Body of pancreas (tissue), 4 donors: Measurements from ENCODE around the gene UBALD2.

Source experiments
- POLR2A ChIP-seq, 3 donors: fragments of 450-650 bp; IDR thresholded peaks; one replicate each; pipeline ENCODE4 v1.6.1; 2016; ENCODE audit warnings: antibody characterized with exemption in 3 of 3, mild to moderate bottlenecking in 2 of 3
- TF ChIP-seq, protein P1 (sequence below), 7 experiments: fragments of 450-650 bp in 4 of 7; fragments of 200-600 bp in 3 of 7; sonication (generic) in 3 of 7; IDR thresholded peaks; one replicate each; pipeline ENCODE4 v1.5.1; 2016 to 2019; ENCODE audit warnings: antibody characterized with exemption in 7 of 7

DNA sequence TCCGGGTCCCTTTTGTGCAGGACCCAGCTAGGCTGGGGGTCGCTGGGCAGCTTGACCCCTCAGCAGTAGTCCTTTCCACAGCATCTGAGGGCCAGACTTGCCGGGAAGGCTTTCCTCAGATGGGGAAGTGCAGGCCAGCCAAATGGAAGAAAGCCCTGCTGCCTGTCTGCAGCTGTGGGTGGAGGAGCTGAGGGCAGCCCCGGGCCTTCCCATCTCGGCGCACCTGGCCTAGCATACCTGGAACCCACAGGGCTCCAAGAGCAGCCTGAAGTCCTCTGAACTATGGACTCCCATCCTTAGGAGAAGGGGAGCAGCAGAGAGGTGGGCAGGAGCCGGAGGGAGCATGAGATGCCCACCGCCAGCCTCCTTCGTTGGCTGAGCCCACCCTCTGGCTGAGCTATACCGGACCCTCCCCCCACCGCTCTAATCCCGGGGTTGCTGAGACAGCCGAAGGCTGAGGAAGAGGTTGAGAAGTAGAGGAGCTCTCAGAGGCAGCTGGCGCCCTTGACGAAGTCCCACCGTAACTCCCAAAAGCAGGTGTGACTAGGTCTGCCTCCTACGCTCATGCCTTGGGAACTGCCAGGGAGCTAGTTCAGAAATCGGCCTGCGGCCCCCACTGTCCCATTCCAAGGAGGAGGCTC is 13.2 kb downstream of the UBALD2 start:
- TF ChIP-seq, protein P1, sequence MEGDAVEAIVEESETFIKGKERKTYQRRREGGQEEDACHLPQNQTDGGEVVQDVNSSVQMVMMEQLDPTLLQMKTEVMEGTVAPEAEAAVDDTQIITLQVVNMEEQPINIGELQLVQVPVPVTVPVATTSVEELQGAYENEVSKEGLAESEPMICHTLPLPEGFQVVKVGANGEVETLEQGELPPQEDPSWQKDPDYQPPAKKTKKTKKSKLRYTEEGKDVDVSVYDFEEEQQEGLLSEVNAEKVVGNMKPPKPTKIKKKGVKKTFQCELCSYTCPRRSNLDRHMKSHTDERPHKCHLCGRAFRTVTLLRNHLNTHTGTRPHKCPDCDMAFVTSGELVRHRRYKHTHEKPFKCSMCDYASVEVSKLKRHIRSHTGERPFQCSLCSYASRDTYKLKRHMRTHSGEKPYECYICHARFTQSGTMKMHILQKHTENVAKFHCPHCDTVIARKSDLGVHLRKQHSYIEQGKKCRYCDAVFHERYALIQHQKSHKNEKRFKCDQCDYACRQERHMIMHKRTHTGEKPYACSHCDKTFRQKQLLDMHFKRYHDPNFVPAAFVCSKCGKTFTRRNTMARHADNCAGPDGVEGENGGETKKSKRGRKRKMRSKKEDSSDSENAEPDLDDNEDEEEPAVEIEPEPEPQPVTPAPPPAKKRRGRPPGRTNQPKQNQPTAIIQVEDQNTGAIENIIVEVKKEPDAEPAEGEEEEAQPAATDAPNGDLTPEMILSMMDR (IDR thresholded peaks at IDR 0.05) = no peak
- TF ChIP-seq POLR2A (IDR thresholded peaks at IDR 0.05) = no peak
